Fibroblast of lung (primary cell): ENCODE measurements around the gene DHCR24.

Experiments used
- CTCF ChIP-seq, 2 donors: IDR thresholded peaks in 1 of 2; conservative IDR thresholded peaks in 1 of 2; 1 replicate in 1 of 2; 2 replicates in 1 of 2; pipeline ENCODE4 v1.5.1; 2011 to 2012; ENCODE audit warnings: low read length in 2 of 2, control low read depth in 1 of 2, inconsistent platforms in 1 of 2, low read depth in 1 of 2, mild to moderate bottlenecking in 1 of 2
- EZH2 ChIP-seq: IDR thresholded peaks from 2 replicates; pipeline ENCODE4 v1.5.1; 2012; ENCODE audit warnings: low read length, control low read depth, mild to moderate bottlenecking; ENCODE audit errors: missing control alignments

GRCh38 chr1:54926970-54927369 lies 40.0 kb upstream of the DHCR24 start:
- TF ChIP-seq EZH2 = no peak
- no peak for TF ChIP-seq CTCF (conservative IDR thresholded peaks at IDR 0.05 in 1 of 2, IDR thresholded peaks at IDR 0.05 in 1 of 2; ENCODE audit: low read depth in 1 of 2, low read length in 2 of 2)
